Muscle layer of colon (tissue), 2 donors: Measurements from ENCODE around the gene SLC5A12.

Experiments used
- H3K27ac ChIP-seq: one replicate; pipeline ENCODE4 v1.7.0; 2013; ENCODE audit warnings: low read depth, mild to moderate bottlenecking, low read length, moderate library complexity
- H3K27me3 ChIP-seq, 2 donors: one replicate each; pipeline ENCODE4 v1.7.0; 2013; ENCODE audit warnings: low read length in 2 of 2, mild to moderate bottlenecking in 2 of 2; ENCODE audit not compliant: insufficient read depth in 2 of 2, control insufficient read depth in 1 of 2
- H3K36me3 ChIP-seq: one replicate; pipeline ENCODE4 v1.7.0; 2013; ENCODE audit warnings: mild to moderate bottlenecking, low read length; ENCODE audit not compliant: insufficient read depth
- H3K4me1 ChIP-seq: one replicate; pipeline ENCODE4 v1.7.0; 2013; ENCODE audit warnings: mild to moderate bottlenecking, low read length; ENCODE audit not compliant: insufficient read depth
- H3K4me3 ChIP-seq, 2 donors: one replicate each; pipeline ENCODE4 v1.7.0; 2013; ENCODE audit warnings: low read length in 2 of 2, low read depth in 1 of 2, mild to moderate bottlenecking in 1 of 2, moderate library complexity in 1 of 2
- H3K9ac ChIP-seq: one replicate; pipeline ENCODE4 v1.7.0; 2013; ENCODE audit warnings: low read length
- H3K9me3 ChIP-seq: one replicate; pipeline ENCODE4 v1.7.0; 2013; ENCODE audit warnings: mild to moderate bottlenecking, low read length
- donor health status: abdominal sarcoma.
- donor health status: Adenocarcinoma of cecum.

The SLC5A12 gene, protein sequence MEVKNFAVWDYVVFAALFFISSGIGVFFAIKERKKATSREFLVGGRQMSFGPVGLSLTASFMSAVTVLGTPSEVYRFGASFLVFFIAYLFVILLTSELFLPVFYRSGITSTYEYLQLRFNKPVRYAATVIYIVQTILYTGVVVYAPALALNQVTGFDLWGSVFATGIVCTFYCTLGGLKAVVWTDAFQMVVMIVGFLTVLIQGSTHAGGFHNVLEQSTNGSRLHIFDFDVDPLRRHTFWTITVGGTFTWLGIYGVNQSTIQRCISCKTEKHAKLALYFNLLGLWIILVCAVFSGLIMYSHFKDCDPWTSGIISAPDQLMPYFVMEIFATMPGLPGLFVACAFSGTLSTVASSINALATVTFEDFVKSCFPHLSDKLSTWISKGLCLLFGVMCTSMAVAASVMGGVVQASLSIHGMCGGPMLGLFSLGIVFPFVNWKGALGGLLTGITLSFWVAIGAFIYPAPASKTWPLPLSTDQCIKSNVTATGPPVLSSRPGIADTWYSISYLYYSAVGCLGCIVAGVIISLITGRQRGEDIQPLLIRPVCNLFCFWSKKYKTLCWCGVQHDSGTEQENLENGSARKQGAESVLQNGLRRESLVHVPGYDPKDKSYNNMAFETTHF

DNA sequence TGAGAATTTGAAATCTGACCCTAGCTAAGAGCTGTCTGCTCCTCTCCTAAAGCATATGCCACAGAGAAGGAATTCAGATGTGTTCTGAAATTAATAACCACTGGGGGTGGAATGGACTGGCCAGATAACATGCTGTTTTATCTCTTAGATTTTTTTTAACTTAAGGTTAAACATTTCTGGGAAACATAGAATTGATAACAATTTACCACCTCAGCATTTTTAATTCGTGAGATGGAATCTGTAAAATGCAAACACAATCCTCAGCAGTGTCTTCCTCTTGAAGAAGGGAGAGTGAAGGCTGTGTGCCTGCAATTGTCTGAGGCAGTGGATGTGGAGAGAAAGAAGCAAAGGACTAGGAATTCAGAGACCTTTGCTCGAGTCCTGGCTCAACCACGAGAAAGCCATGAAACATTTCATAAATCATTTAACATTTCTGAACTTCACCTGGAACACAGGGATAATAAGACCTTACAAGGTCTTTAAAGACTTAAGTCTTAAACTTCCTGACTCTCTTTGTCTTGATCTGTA, at the start of gene SLC5A12:
Gene SLC5A12 (minus strand): TSS at position 113 of the 528 bp plus-strand sequence. CDS start 346 bp downstream, outside the sequence.
- Histone ChIP-seq H3K4me1 (no peaks in the 10 kb centered on the region), H3K9me3 (no peaks in the 10 kb centered on the region), H3K4me3 (no peak within 1 kb of the TSS), H3K27ac (no peak within 1 kb of the TSS), H3K36me3 (no peaks in the 10 kb centered on the region), H3K27me3 (no peaks in the 10 kb centered on the region), H3K9ac (no peak within 1 kb of the TSS)

DNA sequence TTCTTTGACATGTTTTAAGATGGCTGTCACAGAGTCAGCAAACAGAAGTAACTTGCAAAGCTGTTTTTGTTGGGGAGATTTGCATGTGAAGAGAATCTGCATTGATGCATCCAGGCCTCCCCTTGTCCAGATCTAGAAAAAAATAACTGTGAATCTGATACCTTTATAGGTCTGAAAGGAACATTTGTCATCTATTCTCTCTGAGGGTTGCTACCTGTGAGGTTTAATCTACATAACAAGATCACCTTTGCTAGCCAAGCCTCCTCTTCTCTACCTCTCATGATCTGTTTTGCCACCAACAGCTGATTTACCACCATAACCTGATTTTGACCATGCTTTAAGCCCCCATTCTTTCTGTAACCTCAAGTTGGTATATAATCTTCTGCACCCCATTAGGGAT, 47.2 kb upstream of the SLC5A12 start:
- no peak overlapping the region for H3K4me3 ChIP-seq
- H3K27me3 ChIP-seq: no peaks in the 10 kb centered on the region
- no peak overlapping the region for H3K9ac ChIP-seq
- H3K9me3 ChIP-seq: no peaks in the 10 kb centered on the region
- H3K4me1 ChIP-seq: no peaks in the 10 kb centered on the region
- H3K27ac ChIP-seq: no peak overlapping the region
- no peaks in the 10 kb centered on the region for H3K36me3 ChIP-seq

DNA sequence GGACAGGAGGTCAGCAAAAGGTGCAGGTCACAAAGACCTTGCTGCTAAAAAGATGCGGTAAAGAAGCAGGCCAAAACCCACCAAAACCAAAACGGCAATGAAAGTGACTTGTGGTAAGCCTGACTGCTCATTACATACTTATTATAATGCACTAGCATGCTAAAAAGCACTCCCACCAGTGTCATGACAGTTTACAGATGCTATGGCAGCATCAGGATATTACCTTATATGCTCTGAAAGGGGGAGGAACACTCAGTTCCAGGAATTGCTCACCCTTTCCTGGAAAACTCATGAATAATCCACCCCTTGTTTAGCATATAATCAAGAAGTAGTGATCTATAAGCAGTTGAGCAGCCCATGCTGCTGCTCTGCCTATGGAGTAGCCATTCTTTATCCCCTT, 45.2 kb upstream of the SLC5A12 start:
- Histone ChIP-seq H3K27ac (no peak overlapping the region), H3K9me3 (no peaks in the 10 kb centered on the region), H3K36me3 (no peaks in the 10 kb centered on the region), H3K4me1 (no peaks in the 10 kb centered on the region), H3K9ac (no peak overlapping the region), H3K27me3 (no peaks in the 10 kb centered on the region), H3K4me3 (no peak overlapping the region)

DNA sequence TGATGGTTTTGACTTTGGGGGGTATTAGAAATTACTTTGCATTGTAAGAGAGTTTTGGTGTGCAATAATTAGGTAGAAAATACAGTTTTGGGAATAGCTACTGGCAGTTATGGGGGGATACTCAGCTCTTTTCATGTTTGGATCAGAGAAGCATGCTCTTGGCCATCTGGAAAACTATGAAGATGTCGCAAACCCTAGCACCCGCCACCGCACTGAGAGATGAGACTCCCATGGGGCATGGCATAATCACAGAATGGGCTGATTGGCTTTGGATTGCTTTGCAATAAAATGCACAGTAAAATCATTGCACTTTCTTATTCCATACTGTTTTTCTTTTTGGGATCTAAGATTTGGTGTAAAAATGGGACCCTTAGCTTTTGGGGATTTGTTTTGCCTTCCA, 43.5 kb upstream of the SLC5A12 start:
- Histone ChIP-seq H3K9me3 (no peaks in the 10 kb centered on the region), H3K4me1 (no peaks in the 10 kb centered on the region), H3K4me3 (no peak overlapping the region), H3K27ac (no peak overlapping the region), H3K9ac (no peak overlapping the region), H3K36me3 (no peaks in the 10 kb centered on the region), H3K27me3 (no peaks in the 10 kb centered on the region)

DNA sequence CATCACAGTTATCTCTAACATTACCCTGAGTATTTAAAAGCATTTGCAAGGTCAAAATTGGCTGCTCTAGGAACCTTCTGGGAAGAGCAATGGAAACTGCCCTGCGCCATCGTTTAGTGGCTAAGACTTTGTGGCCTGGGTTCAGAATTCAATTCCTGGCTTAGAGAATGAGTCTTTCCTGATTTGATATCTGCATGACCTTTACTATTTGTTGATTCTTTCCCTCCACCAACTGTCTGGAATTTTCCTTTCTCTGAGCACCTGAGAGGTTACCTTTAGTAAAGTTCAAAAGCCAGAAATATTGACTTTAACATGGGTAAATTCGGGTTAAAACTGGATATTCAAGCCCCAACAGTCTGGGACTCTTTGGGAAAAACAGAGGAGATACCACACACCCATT, 43.0 kb upstream of the SLC5A12 start:
- no peak overlapping the region for H3K4me3 ChIP-seq
- no peaks in the 10 kb centered on the region for H3K36me3 ChIP-seq
- H3K9ac ChIP-seq: no peak overlapping the region
- peaks cover 1% of the 10 kb centered on the region for H3K4me1 ChIP-seq
- H3K27ac ChIP-seq: no peak overlapping the region
- no peaks in the 10 kb centered on the region for H3K9me3 ChIP-seq
- no peaks in the 10 kb centered on the region for H3K27me3 ChIP-seq

DNA sequence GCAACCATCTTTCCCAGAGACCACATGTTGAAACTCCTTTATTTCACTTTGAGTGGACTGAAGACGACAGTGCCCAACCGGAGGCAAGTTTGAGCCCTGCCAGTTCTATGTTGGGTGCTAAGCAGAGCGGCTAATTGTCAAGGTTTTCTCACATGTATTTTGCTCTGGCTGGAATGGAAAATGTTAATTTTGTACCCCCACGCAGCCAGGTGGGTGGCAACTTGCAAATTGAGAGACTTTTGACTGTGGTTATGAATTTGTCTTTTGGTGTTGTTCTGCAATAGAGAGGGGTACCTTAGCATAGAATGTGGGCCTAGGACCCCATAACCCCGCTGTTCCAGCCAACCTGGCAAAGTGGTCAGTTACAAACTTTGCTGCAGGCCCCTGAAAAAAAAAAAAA, 42.5 kb upstream of the SLC5A12 start:
- H3K4me1 ChIP-seq: peaks cover 3% of the 10 kb centered on the region
- H3K9me3 ChIP-seq: no peaks in the 10 kb centered on the region
- no peaks in the 10 kb centered on the region for H3K27me3 ChIP-seq
- H3K9ac ChIP-seq: no peak overlapping the region
- H3K27ac ChIP-seq: no peak overlapping the region
- no peaks in the 10 kb centered on the region for H3K36me3 ChIP-seq
- no peak overlapping the region for H3K4me3 ChIP-seq

DNA sequence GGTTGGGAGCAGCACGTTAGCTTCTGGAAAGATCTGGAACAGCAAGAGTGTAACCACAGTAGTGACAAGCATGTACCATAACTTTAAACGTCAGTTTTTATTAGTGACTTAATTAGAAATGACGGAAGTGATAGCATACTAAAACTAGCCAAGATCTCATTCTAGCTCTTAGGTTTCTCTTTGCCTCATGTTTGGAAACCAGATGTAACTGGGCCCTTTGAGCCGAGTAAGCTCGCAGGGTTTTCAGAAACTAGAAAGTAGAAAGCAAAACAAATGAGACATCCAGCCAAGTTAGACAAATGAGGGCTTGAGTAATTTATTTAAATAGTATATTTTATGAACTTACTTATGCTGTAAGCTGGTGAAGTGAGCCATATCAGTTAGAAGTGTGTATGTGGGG, 40.2 kb upstream of the SLC5A12 start:
- Histone ChIP-seq H3K27ac (no peak overlapping the region), H3K9me3 (no peaks in the 10 kb centered on the region), H3K36me3 (no peaks in the 10 kb centered on the region)

DNA sequence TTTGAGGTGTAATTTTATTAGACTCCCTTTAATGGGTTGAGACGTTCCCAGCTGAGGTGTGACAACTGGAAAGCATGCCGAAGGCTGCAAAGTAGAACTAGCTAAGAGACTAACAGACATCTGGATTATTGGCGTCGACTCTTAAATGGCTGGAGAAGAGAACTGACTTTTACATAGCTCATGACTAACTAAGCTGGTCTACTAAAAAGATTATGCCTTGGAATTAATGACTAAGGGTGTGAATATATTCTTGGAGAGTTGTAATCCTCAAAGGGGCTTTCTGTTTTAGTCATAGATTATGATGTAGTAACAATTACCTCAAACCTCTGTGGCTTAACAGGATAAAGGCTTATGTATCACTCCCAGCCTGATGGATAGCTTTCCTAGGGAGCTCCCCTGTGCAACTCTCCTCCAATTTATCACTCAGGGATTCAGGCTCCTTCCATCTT, 39.5 kb upstream of the SLC5A12 start:
- Histone ChIP-seq H3K9me3 (no peaks in the 10 kb centered on the region), H3K27me3 (no peaks in the 10 kb centered on the region), H3K4me1 (peaks cover 10% of the 10 kb centered on the region), H3K9ac (no peak overlapping the region), H3K4me3 (no peak overlapping the region), H3K27ac (no peak overlapping the region), H3K36me3 (no peaks in the 10 kb centered on the region)

More for the DNA sequence above, 40.2 kb upstream of the SLC5A12 start:
- Histone ChIP-seq H3K4me3 (no peak overlapping the region), H3K9ac (no peak overlapping the region), H3K27me3 (no peaks in the 10 kb centered on the region), H3K4me1 (peaks cover 10% of the 10 kb centered on the region)

DNA sequence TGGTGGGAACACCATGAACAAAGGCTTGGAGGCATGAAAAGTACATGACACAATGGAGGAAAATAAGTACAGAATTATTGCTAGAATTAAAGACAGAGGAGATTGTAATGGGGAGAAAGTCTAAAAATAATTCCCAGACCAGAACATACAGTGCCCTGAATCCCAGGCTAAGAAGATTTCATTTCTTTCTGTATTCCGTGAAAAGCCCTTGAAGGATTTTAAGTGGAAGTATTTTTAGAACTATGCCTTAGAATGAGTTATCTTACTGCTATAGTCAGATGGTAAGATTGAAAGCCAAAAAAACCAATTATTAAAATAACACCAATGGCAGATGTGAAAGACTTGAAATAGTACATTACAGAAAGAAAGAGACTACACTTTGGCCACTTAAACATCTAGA, 36.1 kb upstream of the SLC5A12 start:
- H3K27ac ChIP-seq: no peak overlapping the region
- H3K4me3 ChIP-seq: no peak overlapping the region
- H3K9me3 ChIP-seq: no peaks in the 10 kb centered on the region
- H3K36me3 ChIP-seq: no peaks in the 10 kb centered on the region
- H3K4me1 ChIP-seq: peaks cover 16% of the 10 kb centered on the region
- no peak overlapping the region for H3K9ac ChIP-seq
- H3K27me3 ChIP-seq: no peaks in the 10 kb centered on the region

DNA sequence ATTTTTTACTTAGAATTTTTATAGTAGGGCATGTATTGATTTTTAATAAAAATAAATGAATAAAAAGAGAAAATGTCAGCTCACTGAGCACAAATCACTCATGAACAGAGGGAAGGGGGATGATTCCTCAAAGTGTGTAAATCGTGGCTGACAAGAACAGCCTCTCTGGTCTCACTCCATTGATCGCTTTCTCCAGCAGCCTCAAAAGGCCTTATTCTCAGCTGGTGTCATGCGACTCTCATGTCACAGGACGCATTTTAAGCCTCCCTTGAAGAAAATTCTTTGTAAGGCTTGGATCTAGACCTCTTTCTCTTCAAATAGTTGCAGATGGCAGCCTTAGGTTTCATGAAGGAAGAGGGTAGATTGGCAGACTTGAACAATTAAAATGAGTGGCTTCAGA, 33.9 kb upstream of the SLC5A12 start:
- H3K27me3 ChIP-seq: no peaks in the 10 kb centered on the region

DNA sequence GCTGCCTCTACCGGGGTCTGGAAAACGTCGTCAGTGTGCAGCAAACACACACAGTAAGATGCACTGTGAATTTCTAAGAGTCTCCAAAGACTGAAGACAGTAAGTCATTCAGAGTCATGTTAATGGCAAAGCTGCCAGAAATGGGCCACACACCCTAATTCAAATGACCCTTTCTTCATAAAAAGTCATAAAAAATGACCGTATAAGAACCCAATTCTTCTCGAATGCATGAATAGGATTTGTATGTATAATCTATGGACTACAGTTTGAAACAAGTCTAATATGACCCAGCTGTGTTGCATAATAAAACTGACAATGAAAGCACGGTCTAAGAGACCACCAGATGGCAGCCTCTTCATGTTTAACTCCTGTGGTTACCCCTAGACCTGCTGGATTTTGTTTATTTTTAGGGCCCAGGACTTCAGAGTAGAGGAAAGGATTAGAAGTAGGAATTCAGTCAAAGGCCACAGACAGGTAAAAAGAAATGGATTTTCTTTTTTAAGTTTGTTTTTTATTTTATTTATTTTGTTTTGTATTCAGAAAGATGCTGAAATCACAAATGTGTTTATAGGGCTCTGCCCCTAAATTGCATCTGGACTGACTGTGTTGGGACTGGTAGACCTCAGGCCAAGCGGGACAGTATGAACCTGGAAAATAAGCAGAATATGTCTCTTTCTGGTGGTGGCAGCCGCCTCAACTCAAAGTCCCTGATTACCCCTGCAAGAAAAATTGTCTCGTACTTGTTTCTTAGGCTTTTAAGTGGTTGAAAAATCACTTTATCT, 32.1 kb upstream of the SLC5A12 start:
- no peak overlapping the region for H3K27ac ChIP-seq
- no peak overlapping the region for H3K4me3 ChIP-seq
- H3K9me3 ChIP-seq: no peaks in the 10 kb centered on the region
- H3K4me1 ChIP-seq: peaks cover 13% of the 10 kb centered on the region
- no peak overlapping the region for H3K9ac ChIP-seq
- no peaks in the 10 kb centered on the region for H3K27me3 ChIP-seq
- H3K36me3 ChIP-seq: no peaks in the 10 kb centered on the region

More for the DNA sequence above, 33.9 kb upstream of the SLC5A12 start:
- no peaks in the 10 kb centered on the region for H3K36me3 ChIP-seq
- no peaks in the 10 kb centered on the region for H3K9me3 ChIP-seq
- H3K4me1 ChIP-seq: peaks cover 16% of the 10 kb centered on the region
- no peak overlapping the region for H3K4me3 ChIP-seq
- H3K9ac ChIP-seq: no peak overlapping the region
- H3K27ac ChIP-seq: no peak overlapping the region
